HG03378 (cell line): Measurements from ENCODE around the gene SETBP1.

Experiments
- ATAC-seq: cut with Tn5 transposase; IDR thresholded peaks from one replicate; pipeline ENCODE4 v1.9.1; 2021; ENCODE audit warnings: mild to moderate bottlenecking, moderate library complexity; ENCODE audit not compliant: unreplicated experiment

The SETBP1 gene

GRCh38 chr18:44730803-44731529 lies 50.3 kb downstream of the SETBP1 start:
- no peak for ATAC-seq

GRCh38 chr18:44731530-44732237 lies 51.0 kb downstream of the SETBP1 start:
- peak; percentile 69 for ATAC-seq

- no peak for ATAC-seq
Measured at GRCh38 chr18:44732238-44732563, 51.5 kb downstream of the SETBP1 start.

- ATAC-seq: no peak
Measured at GRCh38 chr18:44732599-44732998, 51.9 kb downstream of the SETBP1 start.

GRCh38 chr18:44733069-44733753 lies 52.5 kb downstream of the SETBP1 start:
- ATAC-seq: no peak

- ATAC-seq: no peak
Measured at GRCh38 chr18:44733754-44734465, 53.2 kb downstream of the SETBP1 start.

- ATAC-seq: no peak
Measured at GRCh38 chr18:44735096-44735495, 54.4 kb downstream of the SETBP1 start.

- ATAC-seq: no peak
Measured at GRCh38 chr18:44736664-44737380, 56.1 kb downstream of the SETBP1 start.

- ATAC-seq: no peak
Measured at GRCh38 chr18:44737623-44738022, 56.9 kb downstream of the SETBP1 start.

GRCh38 chr18:44740000-44740399 lies 59.3 kb downstream of the SETBP1 start:
- no peak for ATAC-seq

- ATAC-seq: no peak
Measured at GRCh38 chr18:44741085-44741484, 60.4 kb downstream of the SETBP1 start.

GRCh38 chr18:44741511-44741910 lies 60.8 kb downstream of the SETBP1 start:
- ATAC-seq: no peak

GRCh38 chr18:44742126-44742525 lies 61.4 kb downstream of the SETBP1 start:
- ATAC-seq: no peak

- no peak for ATAC-seq
Measured at GRCh38 chr18:44742718-44743311, 62.1 kb downstream of the SETBP1 start.

GRCh38 chr18:44743631-44744030 lies 62.9 kb downstream of the SETBP1 start:
- ATAC-seq: no peak

- no peak for ATAC-seq
Measured at GRCh38 chr18:44744161-44745121, 63.8 kb downstream of the SETBP1 start.

- ATAC-seq: no peak
Measured at GRCh38 chr18:44747157-44747556, 66.5 kb downstream of the SETBP1 start.

- ATAC-seq: no peak
Measured at GRCh38 chr18:44748582-44748981, 67.9 kb downstream of the SETBP1 start.

GRCh38 chr18:44750774-44751173 lies 70.1 kb downstream of the SETBP1 start:
- no peak for ATAC-seq
